Mucosa of descending colon (tissue), 3 donors: ENCODE data around the gene PIGO. TPM values are rescaled to one million over a fixed set of nuclear protein-coding genes. Genes with fewer than 3 reads are reported as not detected.

Experiments used
- ATAC-seq: fragments of 200-7000 bp; cut with Tn5 transposase; one replicate; pipeline ENCODE4 v1.9.1; 2020; ENCODE audit warnings: mild to moderate bottlenecking, moderate library complexity
- DNase-seq, 3 donors: peaks; one replicate each; pipeline ENCODE4 v3.0.0-alpha.2; 2020
- H3K36me3 ChIP-seq: fragments of 200-600 bp; one replicate; pipeline ENCODE4 v1.8.0; 2021; ENCODE audit warnings: low read depth, mild to moderate bottlenecking
- H3K4me1 ChIP-seq: fragments of 200-600 bp; one replicate; pipeline ENCODE4 v1.8.0; 2021; ENCODE audit warnings: low read depth, mild to moderate bottlenecking
- H3K4me3 ChIP-seq: fragments of 200-600 bp; one replicate; pipeline ENCODE4 v1.8.0; 2021; ENCODE audit warnings: mild to moderate bottlenecking
- H3K9me3 ChIP-seq: fragments of 200-600 bp; one replicate; pipeline ENCODE4 v1.8.0; 2021; ENCODE audit warnings: mild to moderate bottlenecking
- intact Hi-C, 2 donors: fragments of 100-400 bp; cut with DNase I in 1 of 2; cut with micrococcal nuclease in 1 of 2; formaldehyde crosslinking; loops; one replicate each; pipeline versions ENCODE4 v1.11.0 to v1.11.1; 2022; cut with DNase I, micrococcal nuclease
- total RNA-seq, 3 donors: library from RNA; stranded (reverse); fragmentation: NEBNext Ultra II Directional in 2 of 3; extraction: Animal tissue kit (Norgen Biotek cat#: 25700) in 2 of 3; gene quantifications; one replicate each; pipeline versions ENCODE4 v1.2.1 to v1.2.4, GENCODE V29; 2021 to 2023
- TF ChIP-seq, protein P1 (sequence below): fragments of 200-600 bp; IDR thresholded peaks from one replicate; pipeline ENCODE4 v1.8.0; 2022; ENCODE audit warnings: antibody characterized with exemption, mild to moderate bottlenecking
- donor health status: DM: no; HTN: no; CAD: no; lungs with moderate emphysema.
- donor health status: DM: no; HTN: no; CAD: no.
- donor health status: DM: no; HTN: yes; CAD: no.

The PIGO gene
- total RNA-seq, 3 donors from 2014 or later = 22.3 to 35.8 (median 32.9) TPM

DNA sequence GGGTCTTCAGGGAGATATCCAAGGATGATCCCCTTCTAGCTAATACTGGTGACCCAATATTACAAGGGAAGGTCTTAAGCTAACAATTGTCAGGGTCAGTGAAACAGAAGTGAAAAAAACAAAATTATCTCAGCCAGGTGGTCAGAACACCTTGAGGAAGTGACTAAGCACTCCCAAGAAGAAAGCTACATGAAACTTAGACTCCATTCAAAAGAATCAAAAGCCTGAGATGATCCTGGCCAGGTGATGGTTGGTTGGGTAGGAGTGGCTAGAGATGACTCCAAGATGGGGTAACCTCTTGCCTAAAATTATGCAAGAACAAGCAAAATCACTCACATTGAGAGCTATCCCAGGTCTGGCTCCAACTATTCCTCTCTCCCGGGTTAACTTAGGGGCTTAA lies 29.3 kb downstream of the PIGO start:
- intact Hi-C loops = no loop called here
- DNase-seq = no peak
- H3K4me1 ChIP-seq = peaks cover 20% of the 10 kb centered on the region
- no peak for ATAC-seq
- TF ChIP-seq, protein P1, sequence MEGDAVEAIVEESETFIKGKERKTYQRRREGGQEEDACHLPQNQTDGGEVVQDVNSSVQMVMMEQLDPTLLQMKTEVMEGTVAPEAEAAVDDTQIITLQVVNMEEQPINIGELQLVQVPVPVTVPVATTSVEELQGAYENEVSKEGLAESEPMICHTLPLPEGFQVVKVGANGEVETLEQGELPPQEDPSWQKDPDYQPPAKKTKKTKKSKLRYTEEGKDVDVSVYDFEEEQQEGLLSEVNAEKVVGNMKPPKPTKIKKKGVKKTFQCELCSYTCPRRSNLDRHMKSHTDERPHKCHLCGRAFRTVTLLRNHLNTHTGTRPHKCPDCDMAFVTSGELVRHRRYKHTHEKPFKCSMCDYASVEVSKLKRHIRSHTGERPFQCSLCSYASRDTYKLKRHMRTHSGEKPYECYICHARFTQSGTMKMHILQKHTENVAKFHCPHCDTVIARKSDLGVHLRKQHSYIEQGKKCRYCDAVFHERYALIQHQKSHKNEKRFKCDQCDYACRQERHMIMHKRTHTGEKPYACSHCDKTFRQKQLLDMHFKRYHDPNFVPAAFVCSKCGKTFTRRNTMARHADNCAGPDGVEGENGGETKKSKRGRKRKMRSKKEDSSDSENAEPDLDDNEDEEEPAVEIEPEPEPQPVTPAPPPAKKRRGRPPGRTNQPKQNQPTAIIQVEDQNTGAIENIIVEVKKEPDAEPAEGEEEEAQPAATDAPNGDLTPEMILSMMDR = no peak
- H3K9me3 ChIP-seq = no peaks in the 10 kb centered on the region
- no peak overlapping the region for H3K4me3 ChIP-seq
- peaks cover 27% of the 10 kb centered on the region for H3K36me3 ChIP-seq

DNA sequence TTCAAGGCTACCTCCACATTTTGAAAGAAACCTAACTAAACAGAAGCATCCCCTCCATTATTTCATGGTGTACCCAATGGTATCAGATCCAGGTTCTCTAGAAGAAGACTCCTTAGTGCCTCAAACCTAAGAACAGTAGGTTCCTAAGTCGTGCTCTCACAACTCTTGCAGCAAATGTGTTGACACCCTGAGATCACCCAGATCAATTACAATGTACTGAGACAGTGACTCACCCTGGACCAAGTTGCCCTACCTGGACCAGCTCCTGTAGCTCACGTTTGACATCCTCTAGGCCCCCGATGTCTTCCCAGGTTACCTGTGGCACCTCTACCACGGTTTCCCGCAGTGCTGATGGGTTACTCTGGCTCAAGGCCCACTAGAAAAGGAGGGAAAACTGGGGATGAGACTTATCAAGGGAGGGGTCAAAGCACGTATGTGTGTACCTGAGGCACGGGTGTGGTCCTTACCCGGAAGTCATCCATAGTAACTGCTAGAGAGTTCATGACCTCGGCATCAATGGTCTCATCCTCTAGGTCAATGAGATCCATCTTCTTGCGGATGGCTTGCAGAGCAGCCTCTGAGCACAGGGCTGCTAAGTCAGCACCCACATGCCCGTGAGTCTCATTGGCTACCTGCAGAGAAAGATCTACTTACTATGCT lies 35.7 kb downstream of the PIGO start:
- no peak for DNase-seq
- TF ChIP-seq, protein P1 = no peak
- intact Hi-C loops = no loop called here
- peaks cover 73% of the 10 kb centered on the region for H3K36me3 ChIP-seq
- H3K9me3 ChIP-seq = no peaks in the 10 kb centered on the region
- peak; percentile 41 for ATAC-seq
- H3K4me3 ChIP-seq = no peak overlapping the region
- no peaks in the 10 kb centered on the region for H3K4me1 ChIP-seq

DNA sequence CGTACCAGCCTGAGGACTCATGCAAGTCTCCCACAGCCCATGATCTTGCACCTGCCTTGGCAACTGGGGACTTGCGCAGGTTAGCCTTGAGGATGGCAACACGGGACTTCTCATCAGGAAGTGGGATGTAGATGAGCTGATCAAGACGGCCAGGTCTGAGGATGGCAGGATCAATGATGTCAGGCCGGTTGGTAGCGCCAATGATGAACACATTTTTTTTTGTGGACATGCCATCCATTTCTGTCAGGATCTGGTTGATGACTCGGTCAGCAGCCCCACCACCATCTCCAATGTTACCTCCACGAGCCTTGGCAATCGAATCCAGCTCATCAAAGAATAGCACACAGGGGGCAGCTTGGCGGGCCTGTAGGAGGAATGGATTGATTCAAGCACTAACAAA lies 37.0 kb downstream of the PIGO start:
- Histone ChIP-seq H3K36me3 (peaks cover 71% of the 10 kb centered on the region), H3K4me1 (no peaks in the 10 kb centered on the region), H3K4me3 (no peak overlapping the region), H3K9me3 (no peaks in the 10 kb centered on the region)
- TF ChIP-seq, protein P1 = no peak
- no peak for ATAC-seq
- intact Hi-C loops = no loop called here
- no peak for DNase-seq

DNA sequence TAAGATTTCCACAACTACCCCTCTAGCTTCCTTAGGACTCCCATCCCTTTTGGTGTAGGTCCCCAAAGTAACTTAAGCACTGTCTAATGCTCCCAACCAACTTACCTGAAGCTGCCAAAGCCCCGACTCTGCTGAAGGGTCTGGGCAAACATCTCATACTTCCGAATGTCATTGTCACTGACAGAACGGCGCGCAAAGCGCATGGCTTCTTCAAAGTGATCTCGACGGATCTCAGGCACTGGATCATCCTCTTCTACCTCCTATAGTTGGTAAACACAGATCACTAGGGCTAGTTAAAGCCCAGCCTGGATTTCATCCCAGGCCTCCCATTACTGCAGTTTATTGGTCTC lies 39.1 kb downstream of the PIGO start:
- TF ChIP-seq, protein P1 = no peak
- Histone ChIP-seq H3K9me3 (no peaks in the 10 kb centered on the region), H3K36me3 (peaks cover 50% of the 10 kb centered on the region), H3K4me1 (no peaks in the 10 kb centered on the region), H3K4me3 (no peak overlapping the region)
- no peak for ATAC-seq
- DNase-seq = no peak
- intact Hi-C loops = no loop called here

DNA sequence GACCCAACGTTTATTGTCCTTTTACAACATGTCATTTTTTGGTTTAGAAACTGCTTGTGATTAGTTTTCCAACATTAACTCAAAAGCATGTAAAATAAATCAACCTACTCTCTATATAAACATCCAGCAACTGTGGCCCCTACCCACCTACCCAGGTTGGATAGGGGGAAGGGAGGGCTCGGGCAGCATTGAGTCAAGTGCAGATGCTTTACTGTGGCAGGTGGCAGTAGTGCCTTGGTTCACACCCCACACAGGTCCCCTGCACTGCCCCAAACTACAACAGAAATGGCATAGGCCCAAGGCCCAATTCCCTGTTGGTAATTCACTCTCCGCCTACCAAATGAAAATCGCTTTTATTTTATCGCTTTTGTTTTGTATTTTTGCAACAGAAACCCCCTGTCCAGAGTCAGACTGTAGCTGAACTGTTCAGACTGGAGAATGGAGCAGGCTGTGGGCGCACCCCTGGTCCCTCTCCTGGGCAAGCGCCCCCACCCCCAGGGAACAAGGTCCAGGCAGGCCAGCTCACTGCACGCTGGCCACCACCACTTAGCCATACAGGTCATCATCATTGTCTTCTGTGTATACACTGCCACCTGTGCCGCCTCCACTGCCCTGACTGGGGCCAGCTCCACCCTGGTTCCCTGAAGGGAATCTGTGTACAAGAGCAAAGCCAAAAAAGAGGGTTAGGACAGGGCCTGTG lies 39.7 kb downstream of the PIGO start:
- H3K36me3 ChIP-seq = peaks cover 45% of the 10 kb centered on the region
- intact Hi-C loops = no loop called here

More for the DNA sequence above, 39.7 kb downstream of the PIGO start:
- DNase-seq (no peak), ATAC-seq (no peak)
- TF ChIP-seq, protein P1 = no peak
- H3K4me1 ChIP-seq = no peaks in the 10 kb centered on the region
- H3K4me3 ChIP-seq = no peak overlapping the region
- no peaks in the 10 kb centered on the region for H3K9me3 ChIP-seq
